KMS-11 (cell line): Measurements from ENCODE around the gene MICAL3.

Experiments used
- H2AFZ ChIP-seq: fragments of 200-600 bp; sonication (generic); 2 replicates; pipeline ENCODE4 v1.6.1; 2016; ENCODE audit warnings: antibody characterized with exemption, mixed run types, low read depth
- H3K27ac ChIP-seq: fragments of 200-600 bp; sonication (generic); 2 replicates; pipeline ENCODE4 v1.6.1; 2016; ENCODE audit warnings: mild to moderate bottlenecking, mixed run types
- H3K27me3 ChIP-seq: fragments of 200-600 bp; sonication (generic); 2 replicates; pipeline ENCODE4 v1.6.1; 2017; ENCODE audit warnings: mild to moderate bottlenecking, low read depth, mixed run types, moderate library complexity; ENCODE audit not compliant: insufficient read depth
- H3K36me3 ChIP-seq: fragments of 200-600 bp; sonication (generic); 2 replicates; pipeline ENCODE4 v1.6.1; 2017; ENCODE audit warnings: mild to moderate bottlenecking, mixed run types; ENCODE audit not compliant: insufficient read depth
- H3K4me1 ChIP-seq: fragments of 200-600 bp; sonication (generic); 2 replicates; pipeline ENCODE4 v1.6.1; 2016; ENCODE audit warnings: mild to moderate bottlenecking, low read depth, mixed run types; ENCODE audit not compliant: poor library complexity, severe bottlenecking
- H3K4me2 ChIP-seq: fragments of 200-600 bp; sonication (generic); 2 replicates; pipeline ENCODE4 v1.7.0; 2016; ENCODE audit warnings: mild to moderate bottlenecking, mixed run types
- H3K4me3 ChIP-seq: fragments of 200-600 bp; sonication (generic); IDR thresholded peaks from 2 replicates; pipeline ENCODE4 v1.6.1; 2017; ENCODE audit warnings: low read depth, low read length, mixed read lengths; ENCODE audit not compliant: insufficient read depth
- H3K79me2 ChIP-seq: fragments of 200-600 bp; sonication (generic); 2 replicates; pipeline ENCODE4 v1.6.1; 2016; ENCODE audit warnings: low read depth, mixed run types; ENCODE audit not compliant: insufficient read depth
- H3K9ac ChIP-seq: fragments of 200-600 bp; sonication (generic); 2 replicates; pipeline ENCODE4 v1.6.1; 2016; ENCODE audit warnings: mild to moderate bottlenecking, mixed run types
- H4K20me1 ChIP-seq: fragments of 200-600 bp; sonication (generic); 2 replicates; pipeline ENCODE4 v1.6.1; 2016; ENCODE audit warnings: mild to moderate bottlenecking, mixed run types; ENCODE audit not compliant: insufficient read depth
- CTCF ChIP-seq: fragments of 200-600 bp; sonication (generic); conservative IDR thresholded peaks from 2 replicates; pipeline ENCODE4 v1.6.1; 2017; ENCODE audit warnings: low read depth, mild to moderate bottlenecking, antibody characterized with exemption, low read length, moderate library complexity, mixed read lengths

MICAL3 gene

GRCh38 chr22:17866127-17866526 lies 158.2 kb downstream of the MICAL3 start:
- no peak for TF ChIP-seq CTCF
- no peaks in the 10 kb centered on the region for H3K27me3 ChIP-seq
- no peaks in the 10 kb centered on the region for H3K79me2 ChIP-seq
- no peak overlapping the region for H3K27ac ChIP-seq
- H3K4me3 ChIP-seq = no peak overlapping the region
- H2AFZ ChIP-seq = no peak overlapping the region
- H3K9ac ChIP-seq = no peak overlapping the region
- H3K4me1 ChIP-seq = peaks cover 21% of the 10 kb centered on the region
- H3K4me2 ChIP-seq = no peak overlapping the region
- H4K20me1 ChIP-seq = no peaks in the 10 kb centered on the region
- no peaks in the 10 kb centered on the region for H3K36me3 ChIP-seq

GRCh38 chr22:17865183-17866055 lies 158.9 kb downstream of the MICAL3 start:
- Histone ChIP-seq H3K4me3 (no peak overlapping the region), H2AFZ (no peak overlapping the region), H3K4me1 (peaks cover 21% of the 10 kb centered on the region), H3K79me2 (no peaks in the 10 kb centered on the region), H3K27ac (no peak overlapping the region), H3K4me2 (no peak overlapping the region), H3K9ac (no peak overlapping the region), H3K27me3 (no peaks in the 10 kb centered on the region), H4K20me1 (no peaks in the 10 kb centered on the region), H3K36me3 (no peaks in the 10 kb centered on the region)
- no peak for TF ChIP-seq CTCF

GRCh38 chr22:17864398-17865182 lies 159.8 kb downstream of the MICAL3 start:
- Histone ChIP-seq H3K79me2 (no peaks in the 10 kb centered on the region), H3K4me3 (no peak overlapping the region), H3K4me2 (no peak overlapping the region), H2AFZ (no peak overlapping the region), H3K36me3 (no peaks in the 10 kb centered on the region), H3K27me3 (no peaks in the 10 kb centered on the region), H4K20me1 (no peaks in the 10 kb centered on the region), H3K4me1 (peaks cover 21% of the 10 kb centered on the region), H3K9ac (no peak overlapping the region), H3K27ac (no peak overlapping the region)
- TF ChIP-seq CTCF = no peak

GRCh38 chr22:17862646-17863181 lies 161.6 kb downstream of the MICAL3 start:
- no peaks in the 10 kb centered on the region for H3K79me2 ChIP-seq
- peak overlapping the region; percentile 9; the same call in 1 of the 2 replicates for H3K4me2 ChIP-seq
- H3K36me3 ChIP-seq = no peaks in the 10 kb centered on the region
- TF ChIP-seq CTCF = no peak
- H3K27me3 ChIP-seq = no peaks in the 10 kb centered on the region
- no peaks in the 10 kb centered on the region for H4K20me1 ChIP-seq
- H3K4me1 ChIP-seq = peaks cover 21% of the 10 kb centered on the region
- H3K27ac ChIP-seq = no peak overlapping the region
- H2AFZ ChIP-seq = no peak overlapping the region
- H3K9ac ChIP-seq = no peak overlapping the region
- H3K4me3 ChIP-seq = no peak overlapping the region
